ENCODE data around the gene TLL1.

The TLL1 gene

GRCh38 chr4:165982934-165983333 is 109.9 kb downstream of the TLL1 start:
- DNase-seq = no peak

DNA sequence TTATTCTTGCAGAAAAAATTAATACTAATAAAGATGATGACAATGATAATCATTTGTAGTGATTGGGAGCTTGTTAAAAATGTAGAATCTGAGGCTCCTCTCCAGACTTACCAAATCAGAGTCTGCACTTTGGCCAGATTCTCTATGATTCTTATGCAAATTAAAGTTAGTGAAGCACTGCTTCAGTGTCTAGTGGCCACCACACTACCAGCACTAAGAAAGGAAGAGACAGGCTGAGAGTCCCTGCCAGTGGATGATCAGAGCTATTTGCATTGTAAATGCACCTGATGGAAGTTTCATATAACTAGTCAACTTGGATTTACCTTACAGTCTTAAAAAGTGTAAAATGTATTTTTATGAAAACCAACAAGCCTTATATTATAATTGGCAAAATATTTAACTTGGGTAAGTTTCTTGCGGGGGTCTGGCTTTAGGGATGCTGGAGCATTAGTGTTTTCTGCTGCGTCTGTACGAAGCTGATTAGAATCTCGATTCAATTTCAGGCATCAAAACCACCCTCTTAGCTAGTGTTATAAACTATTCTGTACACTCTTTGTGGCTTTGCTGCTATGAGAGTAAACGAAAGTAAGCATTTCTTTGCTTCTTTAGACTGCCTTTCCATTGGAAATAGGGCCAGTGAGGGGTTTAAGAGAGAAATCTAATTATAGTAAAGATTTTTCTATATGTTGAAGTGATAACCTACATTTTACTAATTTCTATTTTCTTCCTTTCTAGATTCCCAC is 114.1 kb downstream of the TLL1 start:
- no peak for DNase-seq

GRCh38 chr4:165991325-165992180 is 118.5 kb downstream of the TLL1 start:
- DNase-seq = no peak

DNA sequence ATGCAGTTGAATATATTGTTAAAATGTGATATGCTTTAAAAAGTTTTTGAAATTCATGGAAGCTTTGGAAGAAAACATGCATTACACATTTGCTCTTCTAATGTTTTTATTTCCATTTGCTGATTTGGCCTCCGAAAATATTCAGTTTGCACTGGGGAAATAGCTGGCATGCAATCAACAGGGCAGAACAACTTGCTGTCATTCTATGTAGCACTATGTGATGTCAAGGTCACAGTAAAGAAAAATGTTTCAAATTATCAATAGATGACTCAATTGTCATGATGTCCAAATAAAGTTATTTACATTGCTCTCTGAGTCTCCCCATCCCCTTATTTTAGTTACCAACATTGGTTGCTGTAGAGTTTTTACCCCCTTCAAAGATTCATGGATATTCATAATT is 119.2 kb downstream of the TLL1 start:
- DNase-seq = no peak

GRCh38 chr4:165994701-165995100 is 121.7 kb downstream of the TLL1 start:
- DNase-seq = no peak

DNA sequence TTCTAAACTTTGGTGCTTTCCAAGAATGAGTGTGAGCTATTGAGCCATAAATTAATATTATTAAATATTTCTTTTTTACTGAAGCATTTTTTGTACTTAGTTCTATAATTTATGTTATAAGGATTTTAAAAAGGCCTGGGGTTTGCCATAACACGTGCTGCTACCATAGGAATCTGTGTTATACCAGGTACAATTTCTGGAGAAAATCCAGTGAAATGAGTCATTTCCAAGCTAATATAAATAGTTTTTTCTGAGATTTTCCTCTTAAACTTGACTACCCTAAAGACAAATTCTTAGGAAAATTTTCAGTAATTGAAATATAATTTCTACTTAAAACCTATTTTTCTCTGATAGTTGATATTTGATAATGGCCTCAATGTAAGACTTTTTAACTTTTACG is 130.8 kb downstream of the TLL1 start:
- no peak for DNase-seq

- DNase-seq = no peak
Observed at GRCh38 chr4:166006217-166006616, 133.2 kb downstream of the TLL1 start.

DNA sequence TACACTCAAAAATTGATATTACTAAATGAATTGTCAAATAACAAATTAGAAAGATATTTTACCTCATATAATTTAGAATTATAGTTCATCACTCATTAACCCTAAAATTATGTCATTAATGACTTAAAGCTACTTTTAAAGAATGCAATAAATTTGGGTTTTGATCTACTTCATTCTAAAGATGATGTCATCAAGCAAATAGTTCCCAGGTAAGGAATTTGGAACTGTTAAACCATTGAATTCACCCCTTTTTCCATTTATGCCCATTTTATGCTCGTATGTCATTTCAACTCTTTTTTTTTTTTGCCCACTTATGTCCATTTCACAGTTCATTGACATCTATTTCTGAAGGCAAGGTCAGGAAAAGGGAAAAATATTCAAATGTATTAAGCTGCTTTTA is 135.5 kb downstream of the TLL1 start:
- DNase-seq = no peak

DNA sequence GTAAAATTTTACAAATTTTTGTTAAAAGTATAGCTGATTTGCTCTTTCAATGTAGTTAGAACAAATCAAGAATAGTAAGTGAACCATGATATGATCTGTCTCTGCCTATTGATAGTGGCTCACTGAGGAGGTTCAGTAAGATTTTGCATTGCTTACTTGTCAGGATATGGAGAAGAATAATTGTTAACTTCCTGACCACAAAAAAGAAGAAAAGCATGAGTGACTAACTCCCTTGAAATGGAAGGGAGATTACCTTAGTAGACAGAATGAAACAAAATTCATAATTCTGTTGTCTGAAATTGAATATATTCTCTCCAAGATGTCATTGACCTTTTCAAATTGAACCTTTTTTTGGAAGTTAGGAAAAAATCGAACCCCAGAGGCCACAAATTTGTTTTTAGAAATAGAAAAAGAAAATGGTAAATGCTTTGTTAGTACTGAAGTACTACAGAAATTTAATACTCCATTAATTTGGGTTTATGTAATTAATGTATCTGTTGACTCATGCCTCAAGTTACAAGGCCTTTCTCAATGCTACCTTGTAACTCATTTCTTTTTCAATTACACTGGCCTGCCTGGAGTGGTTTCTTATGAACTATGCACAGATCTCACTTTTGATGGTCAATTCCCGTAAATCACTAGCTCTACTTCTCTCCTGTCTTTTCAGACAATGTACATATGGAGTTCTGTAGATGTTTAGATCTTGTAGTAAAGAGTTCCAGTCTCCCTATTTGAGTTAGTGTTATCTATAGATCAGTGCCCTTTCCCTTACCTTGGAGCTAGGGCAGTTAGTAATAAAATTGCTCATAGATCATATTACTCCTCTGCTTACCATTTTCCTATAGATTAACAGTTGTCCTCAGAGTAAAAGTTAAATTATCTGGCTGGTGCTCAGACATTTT is 139.3 kb downstream of the TLL1 start:
- no peak for DNase-seq

GRCh38 chr4:166014411-166014810 is 141.4 kb downstream of the TLL1 start:
- no peak for DNase-seq

DNA sequence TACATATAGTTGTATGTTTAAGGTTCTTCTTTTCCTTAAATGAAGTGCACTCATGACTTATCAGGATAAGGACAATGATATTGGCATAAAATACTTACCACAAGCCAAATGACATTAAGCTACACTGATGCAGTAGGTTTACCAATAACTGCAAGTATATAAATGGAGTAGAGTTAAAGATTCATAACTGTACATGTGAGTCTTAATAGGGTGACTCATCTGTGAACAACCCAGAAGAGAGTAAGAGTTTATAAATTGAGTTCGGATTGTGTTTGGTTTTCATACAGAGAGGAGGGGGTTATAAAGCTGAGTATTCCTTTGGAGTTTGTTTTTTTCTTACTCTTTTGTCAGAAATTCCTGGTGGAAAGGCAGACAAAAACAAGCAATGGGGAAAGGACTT is 144.8 kb downstream of the TLL1 start:
- no peak for DNase-seq

- no peak for DNase-seq
Observed at GRCh38 chr4:166019441-166020220, 146.6 kb downstream of the TLL1 start.

GRCh38 chr4:166021617-166022016 is 148.6 kb downstream of the TLL1 start:
- no peak for DNase-seq

DNA sequence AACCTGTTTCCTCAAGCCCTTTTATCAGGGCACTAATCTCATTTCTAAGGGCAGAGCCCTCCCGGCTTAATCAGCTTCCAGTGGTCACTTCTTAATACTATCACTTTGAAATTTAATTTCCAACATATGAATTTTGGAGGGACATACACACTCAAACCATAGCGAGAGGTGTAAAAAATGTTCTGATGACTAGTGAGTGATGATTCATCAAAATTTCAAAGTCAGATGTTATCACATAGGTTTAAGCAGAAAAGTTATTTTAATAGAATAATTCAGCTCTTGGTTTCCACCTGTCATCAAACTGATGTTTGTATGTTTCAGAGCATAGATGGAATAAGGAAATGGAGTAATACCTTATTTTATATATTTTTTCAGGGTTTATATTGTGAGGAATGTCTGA is 161.9 kb downstream of the TLL1 start:
- DNase-seq = no peak

DNA sequence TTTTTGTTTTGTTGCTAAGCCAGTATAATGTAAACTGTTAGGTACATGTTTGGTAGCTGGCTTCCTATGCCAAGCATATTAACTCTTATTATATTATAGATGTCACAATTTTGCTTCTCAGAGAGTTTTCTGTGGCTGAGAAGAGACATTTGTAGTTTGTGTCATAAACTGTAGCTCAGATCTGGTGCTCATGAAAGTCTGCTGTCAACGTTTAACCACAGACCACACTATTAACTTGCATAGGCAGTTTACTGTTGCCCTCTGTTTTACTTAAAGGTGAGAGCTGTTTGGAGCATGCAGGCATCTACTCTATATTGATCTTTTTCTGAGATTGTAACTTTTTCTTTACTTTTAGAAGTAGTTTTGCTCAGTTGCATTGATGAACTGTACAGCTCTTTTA is 166.8 kb downstream of the TLL1 start:
- no peak for DNase-seq

DNA sequence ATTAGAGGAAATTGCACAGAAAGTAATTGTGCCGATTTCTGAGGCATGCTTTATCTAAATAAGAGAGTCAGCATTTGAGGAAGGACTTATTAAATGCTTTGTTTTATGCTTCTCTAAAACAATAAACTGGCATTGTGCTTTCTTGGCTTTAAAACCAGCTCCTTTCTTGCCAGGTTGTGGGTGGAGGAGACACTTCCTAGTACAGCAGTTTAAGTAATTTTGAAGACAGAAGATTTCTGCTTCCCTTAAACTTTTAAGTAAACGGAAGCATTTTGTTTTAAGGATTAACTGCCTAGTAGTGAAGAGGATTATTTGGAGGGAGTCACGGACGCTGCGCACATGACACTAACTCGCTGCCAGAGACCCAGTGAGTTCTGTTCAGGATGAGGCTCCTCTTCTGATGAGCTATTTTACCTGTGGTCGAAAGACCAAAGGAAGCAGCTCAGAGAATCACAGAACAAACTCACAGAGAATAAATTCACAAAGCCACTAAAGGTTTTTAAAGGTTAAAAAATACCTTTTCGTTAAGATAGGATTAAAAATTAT is 169.5 kb downstream of the TLL1 start:
- DNase-seq = no peak

DNA sequence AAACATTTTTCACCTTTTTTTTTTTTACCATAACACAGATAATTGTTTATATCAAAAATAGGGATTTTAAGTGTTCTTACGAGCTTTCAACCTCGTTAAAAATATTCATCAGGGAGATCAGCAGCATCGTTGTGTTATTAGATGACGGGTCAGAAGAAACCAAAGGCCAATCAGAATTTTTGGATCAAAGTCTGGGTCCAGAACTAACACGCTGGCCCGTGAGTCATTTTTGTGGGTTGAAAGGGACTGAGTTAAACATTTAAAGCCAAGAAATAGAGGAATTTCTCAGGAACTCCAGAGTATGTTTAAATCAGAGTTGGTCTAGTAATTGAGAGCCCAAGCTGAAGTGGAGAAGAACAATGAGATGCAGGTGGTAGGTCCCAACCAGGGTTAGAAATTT is 170.8 kb downstream of the TLL1 start:
- no peak for DNase-seq

DNA sequence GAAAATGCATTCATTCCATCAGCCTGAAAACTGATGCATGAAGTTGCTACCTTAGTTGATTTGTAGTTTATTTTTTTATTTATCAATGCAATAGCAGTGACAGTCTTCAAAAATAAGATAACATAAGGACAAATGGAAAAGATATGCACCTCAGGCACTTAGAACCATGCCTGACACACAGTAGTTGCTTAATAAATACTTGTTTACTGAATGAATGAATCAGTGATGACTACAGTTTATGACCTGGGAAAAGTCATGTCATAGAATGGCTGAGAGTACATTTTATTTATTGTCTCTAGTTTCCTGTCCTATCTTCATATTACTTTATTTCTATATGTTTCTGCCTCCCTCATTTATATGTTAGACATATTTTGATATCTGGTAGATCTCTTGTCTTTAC is 171.8 kb downstream of the TLL1 start:
- DNase-seq = no peak

GRCh38 chr4:166045457-166045856 is 172.4 kb downstream of the TLL1 start:
- no peak for DNase-seq

DNA sequence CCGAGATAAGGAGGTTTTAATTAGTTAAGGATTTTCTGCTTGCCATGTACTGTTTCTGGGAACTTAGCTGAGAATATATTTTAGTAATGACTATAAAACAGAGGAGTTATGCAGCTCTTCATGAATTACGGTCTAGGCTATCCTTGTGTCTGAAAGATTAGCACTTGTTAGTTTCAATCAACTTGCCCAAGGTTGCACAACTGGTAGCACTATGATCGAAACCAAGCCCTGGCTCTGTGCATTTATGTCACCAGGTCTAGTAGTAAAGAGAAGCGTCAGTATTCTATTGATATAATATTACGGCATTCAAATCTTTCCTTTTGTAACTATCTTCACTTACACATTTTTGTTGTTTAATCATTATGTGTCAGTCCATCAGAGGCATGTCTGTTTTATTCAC is 176.0 kb downstream of the TLL1 start:
- no peak for DNase-seq

GRCh38 chr4:166064721-166065120 is 191.7 kb downstream of the TLL1 start:
- DNase-seq = no peak

- no peak for DNase-seq
Observed at GRCh38 chr4:166065324-166065723, 192.3 kb downstream of the TLL1 start.
